ENCODE results near the gene TRPM7.

- peak; percentile 42 for TF ChIP-seq CTCF (IDR thresholded peaks at IDR 0.05; ENCODE audit: low read depth, low read length)
- TF ChIP-seq POLR2A (IDR thresholded peaks at IDR 0.05; ENCODE audit: extremely low read depth, insufficient read length) = no peak
Measured at GRCh38 chr15:50675535-50676144, 11.0 kb downstream of the TRPM7 start.
